HCT116 (cell line): Measurements from ENCODE around the gene ARHGAP1. TPM values are rescaled to one million over a fixed set of nuclear protein-coding genes. Genes with fewer than 3 reads are reported as not detected.

Experiments used
- ATAC-seq: fragments of 200-7000 bp; cut with Tn5 transposase; 2 replicates; pipeline ENCODE4 v1.9.1; 2020; ENCODE audit warnings: mild to moderate bottlenecking, moderate library complexity
- BruUV-seq: library from RNA; stranded (reverse); fragments of 400-500 nt; replicated peaks from 2 replicates; lab custom pipeline; 2021; lab: Mats Ljungman, UMichigan
- CTCF ChIA-PET: fragments of 300-600 bp; sonication (Branson Sonifier 250); formaldehyde crosslinking; loops from one replicate; lab custom pipeline; 2021; ENCODE audit warnings: antibody characterized with exemption; lab: Charles Lee
- POLR2A ChIA-PET: fragments of 300-600, 350-600 bp; sonication (Branson Sonifier 250); formaldehyde crosslinking; loops from one replicate; lab custom pipeline; 2021; ENCODE audit warnings: antibody characterized with exemption; lab: Charles Lee
- RAD21 ChIA-PET, 2 experiments: fragments of 300-600 bp; sonication (Branson Sonifier 250); formaldehyde crosslinking; loops; one replicate each; lab custom pipeline; 2023; ENCODE audit warnings: low total read pairs in 2 of 2; ENCODE audit not compliant: uncharacterized antibody in 2 of 2, unreplicated experiment in 2 of 2, low non-redundant PET in 1 of 2; lab: Charles Lee
- DNase-seq: peaks from one replicate; pipeline ENCODE4 v3.0.0-alpha.2; 2010; ENCODE audit warnings: low read depth, low spot score
- H2AFZ ChIP-seq: fragments of 200-600 bp; shearing (Covaris generic), sonication (generic); 2 replicates; pipeline ENCODE4 v1.6.1; 2017; ENCODE audit warnings: low read depth, mixed run types, mixed read lengths, antibody characterized with exemption, low read length; ENCODE audit not compliant: poor library complexity, severe bottlenecking
- H3K27ac ChIP-seq: 2 replicates; pipeline ENCODE4 v1.5.1; 2012; ENCODE audit warnings: low read depth, low read length
- H3K27me3 ChIP-seq: fragments of 200-600 bp; sonication (generic); 2 replicates; pipeline ENCODE4 v1.6.1; 2016; ENCODE audit warnings: mixed run types, low read length, mixed read lengths; ENCODE audit not compliant: insufficient read depth
- H3K36me3 ChIP-seq, 2 experiments: fragments of 200-500 bp in 1 of 2; fragments of 200-600 bp in 1 of 2; sonication (Bioruptor generic) in 1 of 2; sonication (generic) in 1 of 2; 2 replicates each; pipeline versions ENCODE4 v1.5.1 to v1.6.1; 2014 to 2016; ENCODE audit warnings: low read length in 2 of 2, inconsistent platforms in 1 of 2, mixed read lengths in 1 of 2, mixed run types in 1 of 2; ENCODE audit not compliant: insufficient read depth in 2 of 2, control insufficient read depth in 1 of 2
- H3K4me1 ChIP-seq, 2 experiments: fragments of 200-600 bp in 1 of 2; sonication (generic) in 1 of 2; 2 replicates each; pipeline versions ENCODE4 v1.5.1 to v1.6.1; 2012 to 2017; ENCODE audit warnings: low read length in 2 of 2, inconsistent platforms in 1 of 2, mild to moderate bottlenecking in 1 of 2, mixed read lengths in 1 of 2, mixed run types in 1 of 2, moderate library complexity in 1 of 2; ENCODE audit not compliant: insufficient read depth in 2 of 2, control insufficient read depth in 1 of 2
- H3K4me2 ChIP-seq: fragments of 200-600 bp; sonication (generic); 2 replicates; pipeline ENCODE4 v1.6.1; 2017; ENCODE audit warnings: mixed run types, low read length, mixed read lengths
- H3K4me3 ChIP-seq, 2 experiments: fragments of 200-600 bp in 1 of 2; sonication (generic) in 1 of 2; replicated peaks in 1 of 2; 2 replicates each; pipeline ENCODE4 v1.5.1; 2011 to 2016; ENCODE audit warnings: low read length in 2 of 2, control low read depth in 1 of 2, low read depth in 1 of 2, mild to moderate bottlenecking in 1 of 2, mixed read lengths in 1 of 2, mixed run types in 1 of 2
- H3K79me2 ChIP-seq: fragments of 200-600 bp; sonication (generic); 2 replicates; pipeline ENCODE4 v1.6.1; 2017; ENCODE audit warnings: mild to moderate bottlenecking, mixed run types, low read length, moderate library complexity, mixed read lengths; ENCODE audit not compliant: insufficient read depth
- H3K9ac ChIP-seq: fragments of 200-600 bp; sonication (generic); 2 replicates; pipeline ENCODE4 v1.6.1; 2016; ENCODE audit warnings: low read length, mixed read lengths
- H3K9me2 ChIP-seq: fragments of 200-600 bp; sonication (generic), shearing (Covaris generic); 2 replicates; pipeline ENCODE4 v1.6.1; 2017; ENCODE audit warnings: mixed run types, mild to moderate bottlenecking, moderate library complexity; ENCODE audit not compliant: insufficient read depth
- H3K9me3 ChIP-seq, 2 experiments: fragments of 200-500 bp in 1 of 2; fragments of 200-600 bp in 1 of 2; sonication (Bioruptor generic) in 1 of 2; sonication (generic) in 1 of 2; 2 replicates each; pipeline ENCODE4 v1.6.1; 2014 to 2017; ENCODE audit warnings: low read length in 2 of 2, mixed read lengths in 2 of 2, inconsistent platforms in 1 of 2, low read depth in 1 of 2, mild to moderate bottlenecking in 1 of 2, mixed run types in 1 of 2, moderate library complexity in 1 of 2; ENCODE audit not compliant: control insufficient read depth in 1 of 2, insufficient read depth in 1 of 2
- H4K20me1 ChIP-seq: fragments of 200-600 bp; sonication (generic), shearing (Covaris generic); 2 replicates; pipeline ENCODE4 v1.6.1; 2017; ENCODE audit warnings: mixed run types, mild to moderate bottlenecking, moderate library complexity; ENCODE audit not compliant: insufficient read depth
- CBX3 ChIP-seq: IDR thresholded peaks from 2 replicates; pipeline ENCODE4 v1.6.1; 2012; ENCODE audit warnings: low read depth
- FOSL1 ChIP-seq: IDR thresholded peaks from 2 replicates; pipeline ENCODE4 v1.6.1; 2012; ENCODE audit warnings: low read depth
- MAX ChIP-seq: IDR thresholded peaks from 2 replicates; pipeline ENCODE4 v1.6.1; 2012
- POLR2AphosphoS5 ChIP-seq: IDR thresholded peaks from 2 replicates; pipeline ENCODE4 v1.6.1; 2011; ENCODE audit warnings: mild to moderate bottlenecking, low read depth, low read length, moderate library complexity
- REST ChIP-seq: IDR thresholded peaks from 2 replicates; pipeline ENCODE4 v1.6.1; 2012; ENCODE audit warnings: low read depth
- SIN3A ChIP-seq: IDR thresholded peaks from 2 replicates; pipeline ENCODE4 v1.6.1; 2012; ENCODE audit warnings: low read depth
- SRF ChIP-seq: IDR thresholded peaks from 2 replicates; pipeline ENCODE4 v1.6.1; 2012; ENCODE audit warnings: low read depth
- YY1 ChIP-seq: IDR thresholded peaks from 2 replicates; pipeline ENCODE4 v1.6.1; 2011; ENCODE audit warnings: low read length, low read depth, moderate library complexity, mild to moderate bottlenecking; ENCODE audit not compliant: insufficient replicate concordance; ENCODE audit errors: extremely low read depth
- ZBTB33 ChIP-seq: IDR thresholded peaks from 2 replicates; pipeline ENCODE4 v1.6.1; 2011; ENCODE audit warnings: mild to moderate bottlenecking, low read length, moderate library complexity; ENCODE audit not compliant: insufficient replicate concordance; ENCODE audit errors: extremely low read depth
- intact Hi-C: fragments of 100-400 bp; cut with micrococcal nuclease; formaldehyde crosslinking; loops from 2 replicates; pipeline ENCODE4 v1.10.0; 2022
- total RNA-seq: library from RNA; stranded (reverse); gene quantifications from one replicate; pipeline ENCODE4 v1.2.1, GENCODE V29; 2021; ENCODE audit not compliant: unreplicated experiment

Gene ARHGAP1
- total RNA-seq, 1 experiment from 2014 or later: 36.9 TPM

GRCh38 chr11:46681814-46682213, 18.6 kb downstream of the ARHGAP1 start:
- CTCF ChIA-PET: no interaction called here
- Histone ChIP-seq H3K4me1 (peaks cover 4 to 20% of the 10 kb centered on the region in 2 experiments), H3K36me3 (0 out of 4 replicates have a peak, but pooled peaks cover 0 to 4% of the 10 kb centered on the region in 2 experiments), H3K9me2 (no peaks in the 10 kb centered on the region), H3K4me3 (no peak overlapping the region), H3K9ac (no peak overlapping the region), H4K20me1 (no peaks in the 10 kb centered on the region), H3K27ac (no peak overlapping the region), H3K4me2 (no peak overlapping the region), H3K9me3 (no peaks in the 10 kb centered on the region), H3K79me2 (no peaks in the 10 kb centered on the region), H2AFZ (no peak overlapping the region), H3K27me3 (no peaks in the 10 kb centered on the region)
- no TSS peak for BruUV-seq
- POLR2A ChIA-PET: no interaction called here
- intact Hi-C loops: no loop called here
- RAD21 ChIA-PET: no interaction called here
- ATAC-seq: no peak
- TF ChIP-seq MAX: no peak
- no peak for TF ChIP-seq FOSL1
- TF ChIP-seq ZBTB33: no peak
- TF ChIP-seq SIN3A: no peak
- no peak for TF ChIP-seq CBX3
- no peak for TF ChIP-seq POLR2AphosphoS5
- no peak for TF ChIP-seq SRF
- no peak for TF ChIP-seq YY1
- no peak for TF ChIP-seq REST
- no peak for DNase-seq
